Mesodermal cell (in vitro differentiated cells): ENCODE data around the gene SECISBP2.

ENCODE experiments used
- H3K27ac ChIP-seq: 2 replicates; pipeline ENCODE4 v1.7.0; 2013; ENCODE audit warnings: mild to moderate bottlenecking, low read depth, low read length, moderate library complexity; ENCODE audit not compliant: severe bottlenecking
- H3K36me3 ChIP-seq: 2 replicates; pipeline ENCODE4 v1.7.1; 2013; ENCODE audit warnings: mild to moderate bottlenecking, low read length, moderate library complexity; ENCODE audit not compliant: control insufficient read depth, insufficient read depth
- H3K4me1 ChIP-seq: one replicate; pipeline ENCODE4 v1.7.1; 2013; ENCODE audit warnings: mild to moderate bottlenecking, low read length; ENCODE audit not compliant: insufficient read depth, control insufficient read depth, poor library complexity, severe bottlenecking
- H3K4me3 ChIP-seq: 2 replicates; pipeline ENCODE4 v1.7.0; 2013; ENCODE audit warnings: low read length, control low read depth, mild to moderate bottlenecking; ENCODE audit not compliant: insufficient read depth, poor library complexity, severe bottlenecking; ENCODE audit errors: extremely low read depth
- H3K9me3 ChIP-seq: 2 replicates; pipeline ENCODE4 v1.7.1; 2013; ENCODE audit warnings: mild to moderate bottlenecking, low read length, moderate library complexity; ENCODE audit not compliant: control insufficient read depth
- WGBS, 2 experiments: methylation state at CpG; one replicate each; pipeline ENCODE4 v1.1.5; 2013; ENCODE audit warnings: missing lambda C conversion rate in 2 of 2; ENCODE audit not compliant: insufficient coverage in 2 of 2; 5-methylcytosine and 5-hydroxymethylcytosine counted together

Gene SECISBP2

DNA sequence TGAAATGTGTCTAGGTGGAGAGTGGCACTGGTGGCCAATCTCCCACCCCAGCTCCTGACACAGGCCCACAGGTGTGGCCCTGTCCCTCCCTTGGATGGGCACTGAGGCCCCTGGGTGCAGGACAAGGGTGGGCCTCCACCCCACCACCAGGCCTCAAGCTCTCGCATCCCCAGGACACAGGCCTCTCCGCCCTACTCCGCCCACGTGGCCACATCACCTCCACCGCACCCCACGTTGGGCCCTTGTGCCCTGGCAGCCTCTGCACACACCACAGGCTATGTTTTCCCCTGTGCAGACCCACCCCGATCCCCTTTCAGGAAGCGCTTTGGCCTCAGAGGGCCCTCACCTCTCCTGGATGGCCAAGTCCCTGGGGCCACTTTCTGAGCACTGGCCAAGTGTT, 54.7 kb downstream of the SECISBP2 start:
- Histone ChIP-seq H3K27ac (no peak overlapping the region), H3K4me1 (peaks cover 6% of the 10 kb centered on the region), H3K36me3 (no peaks in the 10 kb centered on the region), H3K9me3 (no peaks in the 10 kb centered on the region), H3K4me3 (no peak overlapping the region)
- WGBS, 2 experiments = 87 to 96% methylated on average over 6 to 8 of the region's 8 CpGs

DNA sequence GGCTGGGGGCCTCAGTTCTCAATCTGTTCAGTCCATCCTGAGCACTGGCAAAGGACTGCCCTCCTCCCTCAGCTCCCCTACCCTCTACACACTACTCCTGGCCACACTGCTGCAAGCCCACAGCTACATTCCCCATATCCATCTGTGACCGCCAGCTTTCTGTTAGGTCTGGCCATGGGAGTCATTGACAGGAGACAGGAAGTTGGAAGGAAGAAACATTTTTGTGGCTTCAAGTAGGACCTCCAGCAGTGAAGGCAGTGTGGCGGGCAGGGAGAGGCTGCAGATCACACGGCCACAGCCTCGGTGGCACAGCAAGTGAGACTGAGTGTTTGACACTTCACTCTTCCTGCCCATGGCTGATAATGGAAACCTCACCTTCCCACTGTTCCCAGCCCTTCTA, 55.9 kb downstream of the SECISBP2 start:
- no peaks in the 10 kb centered on the region for H3K9me3 ChIP-seq

DNA sequence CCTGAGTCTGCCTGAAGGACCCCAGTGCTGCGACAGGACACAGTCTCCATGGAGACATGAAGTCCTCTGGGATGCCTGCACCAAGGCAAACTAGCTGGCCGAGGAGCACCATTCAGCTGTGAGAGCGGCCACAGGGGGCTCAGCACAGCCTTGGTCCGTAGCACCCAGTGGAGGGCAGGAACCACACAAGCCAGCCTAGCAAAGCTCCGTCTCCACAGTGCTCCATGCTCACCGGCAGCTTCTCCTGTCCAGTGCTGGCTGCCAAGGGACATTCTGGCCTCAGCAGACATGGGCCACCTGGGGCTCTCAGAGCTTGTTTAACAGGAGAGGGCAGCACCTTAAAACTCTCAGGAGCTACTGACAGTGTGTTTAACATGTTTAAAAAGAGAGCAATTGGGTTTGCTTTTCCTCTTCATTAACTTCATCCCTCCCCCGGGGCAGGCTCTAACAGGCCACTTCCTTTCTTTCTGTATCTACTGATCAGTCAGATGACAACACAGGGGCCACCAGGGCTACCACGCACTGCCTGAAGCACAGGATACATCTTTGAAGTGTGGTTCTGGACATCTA, 57.0 kb downstream of the SECISBP2 start:
- H3K36me3 ChIP-seq = no peaks in the 10 kb centered on the region
- 80 to 85% methylated on average over 8 of the region's 8 CpGs for WGBS, 2 experiments
- peak overlapping the region; percentile 39 for H3K27ac ChIP-seq
- H3K9me3 ChIP-seq = no peaks in the 10 kb centered on the region
- peaks cover 6% of the 10 kb centered on the region for H3K4me1 ChIP-seq
- no peak overlapping the region for H3K4me3 ChIP-seq

More for the DNA sequence above, 55.9 kb downstream of the SECISBP2 start:
- no peak overlapping the region for H3K27ac ChIP-seq
- no peaks in the 10 kb centered on the region for H3K36me3 ChIP-seq
- peaks cover 6% of the 10 kb centered on the region for H3K4me1 ChIP-seq
- no peak overlapping the region for H3K4me3 ChIP-seq
- 92 to 93% methylated on average over 3 of the region's 4 CpGs for WGBS, 2 experiments

DNA sequence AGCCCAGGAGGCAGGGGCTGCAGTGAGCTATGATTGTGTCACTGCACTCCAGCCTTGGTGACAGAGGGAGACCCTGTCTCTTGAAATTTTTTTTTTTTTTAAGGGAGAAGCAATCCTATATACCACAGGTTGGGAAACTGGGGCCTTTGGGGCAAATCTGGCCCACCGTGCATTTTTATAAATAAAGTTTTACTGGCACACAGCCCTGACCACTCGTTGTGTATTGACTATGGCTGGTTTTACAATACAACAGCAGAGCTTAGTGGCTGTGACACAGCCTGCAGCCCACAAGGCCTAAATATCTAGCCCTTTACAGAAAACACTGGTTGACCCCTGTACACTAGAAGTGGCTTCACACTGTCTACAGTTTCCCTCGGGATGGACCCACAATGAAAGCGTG, 58.0 kb downstream of the SECISBP2 start:
- Histone ChIP-seq H3K27ac (no peak overlapping the region), H3K9me3 (no peaks in the 10 kb centered on the region), H3K36me3 (no peaks in the 10 kb centered on the region), H3K4me3 (no peak overlapping the region), H3K4me1 (peaks cover 6% of the 10 kb centered on the region)
- 86 to 95% methylated on average over 3 of the region's 4 CpGs for WGBS, 2 experiments

DNA sequence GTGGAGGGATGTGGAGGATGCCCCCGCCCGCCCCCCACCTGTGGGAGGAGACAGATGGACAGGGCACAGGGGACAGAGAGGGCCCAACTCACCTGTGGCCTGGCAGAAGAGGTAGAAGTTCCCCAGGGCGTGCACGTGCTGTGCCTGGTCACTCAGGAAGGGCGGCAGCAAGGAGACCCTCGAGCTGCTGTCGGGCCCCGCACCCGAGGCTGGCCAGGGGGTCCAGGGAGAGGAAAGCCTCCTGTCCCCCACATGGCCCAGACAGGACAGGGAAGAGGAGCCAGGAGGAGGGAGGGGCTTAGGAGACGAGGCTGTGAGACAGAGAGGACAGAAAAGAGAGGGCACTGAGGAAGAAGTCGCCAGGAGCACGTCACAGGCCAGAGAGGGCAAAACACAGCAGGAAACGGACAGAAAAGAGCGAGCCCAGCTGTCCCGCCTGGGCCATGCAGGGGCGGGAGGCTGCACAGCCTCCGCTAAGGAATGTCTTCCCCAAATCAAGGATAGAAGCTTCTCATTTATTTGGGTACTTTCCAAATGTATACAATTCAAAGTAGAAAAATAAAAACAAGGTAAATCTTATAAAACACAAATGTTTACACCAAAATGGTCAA, 58.5 kb downstream of the SECISBP2 start:
- 91 to 92% methylated on average over 13 to 15 of the region's 17 CpGs for WGBS, 2 experiments
- H3K9me3 ChIP-seq = no peaks in the 10 kb centered on the region

DNA sequence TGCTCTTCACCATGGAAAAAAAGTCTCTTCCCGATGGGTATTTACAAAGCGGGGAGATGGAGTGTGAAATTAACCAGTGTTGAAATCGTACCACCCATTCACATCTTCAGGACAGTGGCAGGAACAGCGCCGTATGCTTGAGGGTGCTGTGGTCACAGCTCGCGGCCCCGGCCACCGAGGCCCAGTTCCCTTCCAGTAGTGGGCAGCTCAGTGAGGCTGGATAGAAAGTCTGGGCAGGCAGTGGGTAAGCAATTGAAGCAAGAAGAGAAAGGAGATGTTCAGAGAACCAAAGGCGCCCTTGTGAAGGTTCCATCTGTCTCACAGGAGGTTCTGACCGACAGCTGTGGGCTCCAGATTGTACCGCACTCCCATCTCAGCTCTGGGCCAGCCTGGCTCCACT, 59.1 kb downstream of the SECISBP2 start:
- Histone ChIP-seq H3K27ac (no peak overlapping the region), H3K4me3 (no peak overlapping the region), H3K4me1 (peaks cover 6% of the 10 kb centered on the region), H3K9me3 (no peaks in the 10 kb centered on the region), H3K36me3 (no peaks in the 10 kb centered on the region)
- 90% methylated on average over 2 to 11 of the region's 12 CpGs for WGBS, 2 experiments

More for the DNA sequence above, 58.5 kb downstream of the SECISBP2 start:
- Histone ChIP-seq H3K4me1 (peaks cover 6% of the 10 kb centered on the region), H3K4me3 (no peak overlapping the region), H3K36me3 (no peaks in the 10 kb centered on the region), H3K27ac (no peak overlapping the region)

DNA sequence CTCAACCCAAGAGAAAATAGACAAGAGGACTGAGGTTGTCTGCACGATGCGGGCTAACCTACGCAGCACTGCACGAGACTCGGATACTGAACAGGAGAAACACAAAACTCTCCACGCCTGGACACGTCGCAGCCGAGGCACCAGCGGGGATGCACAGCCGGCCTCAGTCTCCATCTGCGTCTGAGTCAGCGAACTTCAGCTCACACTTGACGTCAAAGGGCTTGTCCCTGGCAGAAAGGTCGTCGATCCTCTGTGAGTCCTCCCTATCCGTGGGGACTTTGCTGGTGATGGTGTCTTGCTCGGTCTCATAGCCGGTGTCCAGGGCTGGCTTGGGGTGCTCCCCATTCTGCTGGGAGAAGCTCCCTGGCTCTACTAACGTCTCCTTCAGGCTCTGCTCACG, 60.2 kb downstream of the SECISBP2 start:
- Histone ChIP-seq H3K4me1 (peaks cover 6% of the 10 kb centered on the region), H3K36me3 (no peaks in the 10 kb centered on the region), H3K9me3 (no peaks in the 10 kb centered on the region), H3K27ac (no peak overlapping the region), H3K4me3 (no peak overlapping the region)
- WGBS, 2 experiments = 95 to 96% methylated on average over 21 of the region's 21 CpGs

DNA sequence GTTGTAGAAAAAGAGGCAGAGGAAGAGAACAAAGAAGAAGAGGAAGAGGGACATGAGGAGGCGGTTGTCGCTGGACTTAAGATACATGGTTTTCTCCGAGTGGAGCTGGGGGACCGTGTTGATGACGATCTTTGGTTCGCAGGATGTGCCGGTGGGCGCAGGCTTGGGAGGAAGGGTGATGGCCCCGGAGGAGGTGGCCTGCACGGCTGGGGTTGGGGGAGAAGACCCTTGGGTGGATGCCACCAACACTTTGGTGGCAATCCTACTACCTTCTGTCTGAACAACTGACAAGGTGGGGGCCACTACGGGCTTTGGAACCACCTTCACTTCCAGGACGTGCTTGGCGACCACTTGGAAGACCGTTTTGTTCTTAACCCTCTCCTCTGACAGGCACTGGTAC, 60.7 kb downstream of the SECISBP2 start:
- 89 to 94% methylated on average over 4 to 14 of the region's 14 CpGs for WGBS, 2 experiments
- H3K9me3 ChIP-seq = no peaks in the 10 kb centered on the region
- no peak overlapping the region for H3K27ac ChIP-seq
- H3K4me1 ChIP-seq = peaks cover 6% of the 10 kb centered on the region
- no peaks in the 10 kb centered on the region for H3K36me3 ChIP-seq
- no peak overlapping the region for H3K4me3 ChIP-seq

DNA sequence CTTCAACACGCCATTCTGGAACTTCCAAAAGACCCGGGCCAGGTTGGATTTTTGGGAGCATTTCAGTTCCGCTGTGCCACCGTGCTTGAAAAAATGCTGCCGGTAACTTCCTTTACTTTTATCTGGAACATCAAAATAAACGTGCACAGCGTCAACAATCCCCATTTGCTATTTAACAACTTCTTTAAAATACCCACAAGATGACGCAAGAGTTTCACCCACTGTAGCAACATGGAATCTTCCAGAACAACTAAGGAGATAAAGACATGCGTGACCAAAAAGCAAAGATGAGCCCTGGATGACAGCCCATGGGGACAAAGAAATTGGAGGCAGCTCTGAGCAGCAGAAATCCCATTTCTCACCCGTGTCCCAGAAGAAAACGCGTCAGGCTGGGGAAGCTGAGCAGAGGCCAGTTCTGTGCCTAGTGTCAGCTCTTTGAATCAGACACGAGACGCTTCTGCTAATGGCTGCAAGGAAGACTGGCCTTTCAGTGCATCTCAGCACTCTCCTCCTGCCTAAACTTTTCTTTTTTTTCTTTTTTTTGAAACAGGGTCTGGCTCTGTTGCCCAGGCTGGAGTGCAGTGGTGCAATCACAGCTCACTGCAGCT, 61.3 kb downstream of the SECISBP2 start:
- WGBS, 2 experiments = 91 to 96% methylated on average over 13 to 14 of the region's 14 CpGs
- Histone ChIP-seq H3K4me3 (no peak overlapping the region), H3K36me3 (no peaks in the 10 kb centered on the region), H3K9me3 (no peaks in the 10 kb centered on the region), H3K27ac (no peak overlapping the region), H3K4me1 (peaks cover 6% of the 10 kb centered on the region)

DNA sequence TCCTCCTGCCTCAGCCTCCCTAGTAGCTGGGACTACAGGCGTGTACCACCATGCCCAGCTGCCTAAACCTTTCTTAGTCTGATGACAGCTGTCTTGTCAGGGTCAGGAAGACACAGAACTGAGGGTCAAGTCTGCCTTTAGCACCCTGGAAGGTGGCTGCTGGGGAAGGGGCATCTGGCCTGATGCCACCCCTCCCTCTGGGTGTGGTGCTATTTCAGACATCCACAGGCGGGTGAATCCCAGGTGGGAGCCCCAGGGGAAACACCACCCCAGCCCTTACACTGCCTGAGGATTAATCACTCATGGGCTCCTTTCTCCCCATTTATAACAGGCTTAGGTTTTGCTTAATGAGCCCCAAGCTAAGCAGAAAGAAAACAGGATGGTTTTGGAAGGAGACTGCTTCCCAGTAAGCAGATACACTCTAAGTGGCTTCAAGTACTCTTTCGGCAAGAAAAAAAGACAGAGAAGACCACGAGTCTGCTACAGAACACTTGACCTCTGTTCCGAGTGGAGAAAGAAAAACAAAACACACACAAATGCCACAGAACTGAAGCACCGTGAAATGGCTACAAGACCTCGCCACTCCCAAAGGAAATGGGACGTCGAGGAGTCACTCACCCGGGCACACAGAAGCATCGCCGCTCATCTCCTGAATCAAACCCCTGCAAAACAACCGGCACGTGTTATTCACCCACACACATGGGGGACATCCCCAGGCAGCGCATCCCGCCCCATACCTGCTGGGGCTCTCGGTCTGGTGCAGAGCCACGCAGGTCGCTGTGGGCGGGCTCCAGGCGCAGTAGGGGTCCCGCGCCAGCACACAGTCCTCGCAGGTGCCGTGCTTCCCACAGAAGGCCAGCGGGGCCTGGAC, 62.4 kb downstream of the SECISBP2 start:
- Histone ChIP-seq H3K27ac (no peak overlapping the region), H3K4me1 (no peaks in the 10 kb centered on the region), H3K9me3 (no peaks in the 10 kb centered on the region), H3K4me3 (no peak overlapping the region), H3K36me3 (no peaks in the 10 kb centered on the region)
- 91 to 96% methylated on average over 14 to 26 of the region's 26 CpGs for whole genome bisulfite sequencing, 2 experiments
